GM19238 (cell line): ENCODE data around the gene MAPK8IP2.

ENCODE experiments used
- DNase-seq: peaks from one replicate; pipeline ENCODE4 v3.0.0; 2011; ENCODE audit warnings: low spot score; ENCODE audit not compliant: insufficient read length

The MAPK8IP2 gene

DNA sequence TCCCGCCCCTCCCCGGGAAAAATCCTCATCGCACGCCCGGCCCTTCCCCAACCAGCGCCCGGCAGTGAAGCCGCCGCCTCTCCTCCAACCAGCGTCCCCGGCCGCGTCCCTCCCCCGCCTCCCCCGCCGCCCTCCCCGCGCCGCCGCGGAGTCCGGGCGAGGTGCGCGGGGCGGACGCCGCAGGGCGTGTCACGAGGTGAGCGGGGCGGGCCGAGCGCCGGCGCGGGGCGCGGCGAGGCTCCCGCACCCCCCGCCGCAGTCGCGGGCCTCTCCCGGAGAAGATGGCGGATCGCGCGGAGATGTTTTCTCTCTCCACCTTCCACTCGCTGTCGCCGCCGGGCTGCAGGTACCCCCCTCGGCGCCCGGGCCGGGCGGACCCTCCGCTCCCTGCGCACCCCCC, at the start of gene MAPK8IP2:
Gene MAPK8IP2 (plus strand): TSS at position 256 of the 400 bp plus-strand sequence. CDS start 26 bp downstream, at position 282.
- DNase-seq, result no peak

DNA sequence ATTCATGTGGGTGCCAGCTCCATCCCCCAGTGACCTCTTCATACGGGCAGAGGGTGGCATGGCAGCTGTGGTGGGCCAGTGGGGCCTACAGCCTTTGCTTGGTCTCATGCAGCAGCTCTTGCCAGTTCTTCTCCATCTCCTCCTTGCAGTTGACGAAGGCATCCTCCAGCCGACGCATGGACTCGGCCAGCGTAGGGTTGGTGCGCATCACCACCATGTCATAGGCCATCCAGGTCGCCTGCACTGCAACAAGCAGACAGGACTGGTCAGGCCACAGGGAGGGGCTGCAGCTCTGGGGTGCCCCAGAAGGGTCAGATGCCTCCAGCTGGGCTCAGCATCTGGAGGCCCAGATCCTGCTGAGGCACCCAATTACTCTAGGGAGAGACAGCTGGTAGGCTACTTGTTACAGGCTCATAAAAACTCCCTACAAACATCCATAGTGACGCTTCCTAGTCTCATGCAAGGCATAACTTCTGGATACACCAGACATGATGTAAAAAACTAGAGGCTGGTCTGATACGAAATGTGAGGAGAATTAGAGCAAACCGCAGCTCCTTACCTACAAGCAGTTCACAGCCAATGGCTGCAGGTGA, 49.3 kb upstream of the MAPK8IP2 start:
- DNase-seq, result no peak

DNA sequence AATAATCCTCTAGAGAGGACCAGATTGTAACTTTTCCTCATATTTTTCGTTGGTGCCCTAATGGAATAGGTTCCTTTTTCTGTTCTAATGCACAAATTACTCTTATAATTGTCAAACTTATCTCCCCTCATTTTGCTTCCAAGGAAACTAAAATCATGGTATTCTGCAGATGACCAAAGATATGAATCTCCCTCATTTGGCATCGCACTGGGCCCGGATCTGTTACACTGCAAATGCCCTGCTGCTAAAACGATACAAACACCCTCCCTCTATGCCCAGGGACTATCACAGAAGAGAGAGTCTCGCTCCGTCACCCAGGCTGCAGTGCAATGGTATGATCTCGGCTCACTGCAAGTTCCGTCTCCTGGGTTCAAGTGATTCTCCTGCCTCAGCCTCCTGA, 47.3 kb upstream of the MAPK8IP2 start:
- DNase-seq, result no peak

- no peak for DNase-seq
Observed at GRCh38 chr22:50556703-50557102, 43.9 kb upstream of the MAPK8IP2 start.

- no peak for DNase-seq
Observed at GRCh38 chr22:50560034-50560433, 40.6 kb upstream of the MAPK8IP2 start.

DNA sequence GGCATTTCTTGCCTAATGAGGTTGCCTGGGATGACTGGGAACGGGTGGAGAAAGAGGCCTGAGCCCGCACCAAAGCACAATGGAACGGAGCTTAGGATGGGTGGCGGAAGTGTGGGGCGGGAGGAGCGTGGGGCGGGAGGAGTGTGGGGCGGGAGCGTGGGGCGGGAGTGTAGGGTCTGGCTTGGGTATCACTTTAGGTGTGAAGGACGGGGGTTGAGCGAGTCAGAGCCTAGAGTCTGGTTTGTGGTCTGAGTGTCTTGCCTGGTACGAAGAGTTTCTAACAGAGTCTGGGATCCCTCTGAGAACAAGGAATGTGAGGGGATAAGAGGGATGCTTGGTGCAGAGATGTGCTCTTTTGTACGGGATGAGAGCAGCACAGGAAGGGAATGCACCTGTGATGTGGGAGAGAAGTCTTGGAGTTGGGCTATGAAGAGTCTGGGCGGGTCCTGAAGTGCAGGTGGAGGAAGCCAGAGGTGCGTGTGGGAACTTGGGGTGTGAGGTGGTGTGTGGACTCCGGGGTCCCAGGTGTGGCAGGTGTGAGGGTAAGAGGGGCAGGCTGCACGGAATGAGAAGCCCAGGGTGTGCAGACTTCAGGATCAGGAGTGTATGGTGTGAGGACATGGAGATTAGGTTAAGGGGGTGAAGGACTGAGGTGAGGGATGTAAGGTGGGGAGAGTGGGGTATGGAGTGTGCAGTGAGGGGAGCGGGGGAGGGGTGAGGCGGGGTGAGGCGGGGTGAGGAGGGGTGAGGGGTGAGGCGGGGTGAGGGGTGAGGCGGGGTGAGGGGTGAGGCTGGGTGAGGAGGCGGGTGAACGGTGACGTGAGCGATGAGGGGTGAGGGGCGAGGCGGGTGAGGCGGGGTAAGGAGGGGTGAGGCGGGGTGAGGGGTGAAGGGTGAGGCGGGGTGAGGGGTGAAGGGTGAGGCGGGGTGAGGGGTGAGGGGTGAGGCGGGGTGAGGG, 38.9 kb upstream of the MAPK8IP2 start:
- no peak for DNase-seq

- peak; percentile 95 for DNase-seq
Observed at GRCh38 chr22:50562523-50563412, 37.8 kb upstream of the MAPK8IP2 start, which contains the start of gene SYCE3. Gene SYCE3, minus strand, starts transcription at chr22:50562919. Its CDS starts 6,514 bp downstream, at chr22:50556405.

GRCh38 chr22:50563413-50564160, 37.0 kb upstream of the MAPK8IP2 start:
- DNase-seq, result no peak

DNA sequence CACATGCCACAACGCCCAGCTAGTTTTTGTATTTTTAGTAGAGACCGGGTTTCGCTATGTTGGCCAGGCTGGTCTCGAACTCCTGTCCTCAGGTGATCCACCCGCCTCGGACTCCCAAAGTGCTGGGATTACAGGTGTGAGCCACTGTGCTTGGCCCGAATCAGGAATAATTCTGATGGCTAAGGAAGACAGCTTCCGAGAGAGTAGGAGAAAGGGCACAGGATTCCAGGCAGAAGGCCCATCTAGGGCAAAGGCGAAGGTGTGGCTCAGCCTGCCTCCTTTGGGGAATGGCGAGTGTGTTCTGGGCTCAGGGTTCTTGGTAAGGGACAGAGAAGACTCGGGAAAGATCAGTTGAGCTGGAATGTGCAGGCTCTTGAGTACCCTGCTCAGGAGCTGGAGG, 36.3 kb upstream of the MAPK8IP2 start:
- DNase-seq, result no peak

DNA sequence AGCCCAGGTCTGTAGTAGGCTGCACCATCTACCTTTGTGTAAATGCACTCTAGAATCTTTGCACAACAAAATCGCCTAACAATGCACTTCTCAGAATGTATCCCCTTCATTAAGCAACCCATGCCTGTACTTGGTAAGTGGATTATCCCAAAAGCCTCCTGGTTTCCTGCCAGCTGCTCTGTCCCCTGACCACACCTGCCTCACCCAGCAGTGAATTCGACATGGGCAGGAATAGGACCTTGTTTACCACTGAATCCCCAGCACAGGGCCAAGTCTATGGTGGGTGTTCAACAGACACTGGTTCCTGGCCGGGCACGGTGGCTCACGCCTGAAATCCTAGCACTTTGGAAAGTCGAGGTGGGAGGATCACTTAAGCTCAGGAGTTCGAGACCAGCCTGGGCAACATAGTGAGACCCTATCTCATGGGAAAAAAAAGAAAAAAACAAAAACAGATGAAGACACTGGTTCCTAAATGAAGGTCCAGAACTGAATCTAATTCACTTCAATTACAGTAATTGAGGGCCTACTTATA, 32.8 kb upstream of the MAPK8IP2 start:
- DNase-seq, result no peak

DNA sequence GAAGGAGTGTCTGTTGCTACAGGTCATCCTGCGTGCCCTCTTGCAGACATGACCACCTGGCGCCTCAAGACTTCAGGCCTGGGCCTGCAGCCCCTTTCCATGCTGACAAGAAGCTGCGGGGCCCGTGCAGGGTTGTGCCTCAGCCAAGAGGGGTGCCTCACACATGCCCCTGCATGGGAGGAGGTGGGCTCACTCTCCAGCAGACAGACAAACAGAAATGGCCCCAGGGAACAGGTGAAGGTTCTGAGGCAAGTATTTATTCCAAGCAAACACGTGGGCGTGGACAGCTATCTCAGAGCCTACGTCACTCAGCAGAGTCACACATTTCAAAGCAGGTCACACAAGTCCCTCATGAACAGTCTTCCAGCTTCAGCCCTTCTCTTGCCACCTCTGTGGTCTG, 32.0 kb upstream of the MAPK8IP2 start:
- no peak for DNase-seq

DNA sequence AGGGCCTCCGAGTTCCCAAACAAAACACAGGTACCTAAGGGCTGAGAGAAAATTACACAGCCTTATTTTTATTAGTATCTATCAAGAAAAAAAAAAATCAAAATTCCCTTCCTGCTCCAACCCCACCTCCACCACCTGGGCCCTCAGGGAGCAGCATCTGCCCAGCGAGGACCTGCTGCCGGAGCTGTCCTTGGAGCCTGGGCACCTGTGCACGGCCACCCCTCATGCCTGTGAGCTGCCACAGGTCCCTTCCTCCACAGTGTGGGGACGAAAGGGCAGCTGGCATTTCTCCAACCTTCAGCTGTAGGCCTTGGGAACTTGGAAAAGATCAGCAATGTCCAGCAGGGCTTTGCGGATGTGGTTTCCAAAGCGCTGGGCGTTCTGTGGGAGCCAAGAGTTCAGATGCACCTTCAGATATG, 31.5 kb upstream of the MAPK8IP2 start:
- DNase-seq, result no peak

- peak; percentile 28 for DNase-seq
Observed at GRCh38 chr22:50569896-50570535, 30.6 kb upstream of the MAPK8IP2 start.

DNA sequence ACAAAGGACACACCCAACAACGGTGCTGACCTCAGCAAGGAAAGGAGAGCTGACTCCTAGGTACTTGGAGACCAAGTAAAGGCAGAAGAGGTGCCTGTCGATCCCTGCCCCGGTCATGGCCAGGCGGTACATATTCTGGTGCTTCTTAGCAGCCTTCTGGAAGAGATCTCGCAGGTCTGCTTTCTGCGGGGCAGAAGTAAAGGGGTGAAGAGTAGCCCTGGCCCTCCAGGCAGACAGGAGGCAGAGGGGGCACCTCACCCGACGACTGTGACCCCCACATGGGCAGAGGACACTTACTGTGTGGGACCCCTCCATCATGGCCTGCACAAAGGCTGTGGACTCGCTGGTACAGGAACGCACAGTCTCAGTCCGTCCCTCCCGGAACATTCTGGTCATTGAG, 29.7 kb upstream of the MAPK8IP2 start:
- DNase-seq, result no peak

GRCh38 chr22:50571264-50572175, 29.1 kb upstream of the MAPK8IP2 start:
- no peak for DNase-seq

- DNase-seq, result no peak
Observed at GRCh38 chr22:50572965-50573364, 27.6 kb upstream of the MAPK8IP2 start.

DNA sequence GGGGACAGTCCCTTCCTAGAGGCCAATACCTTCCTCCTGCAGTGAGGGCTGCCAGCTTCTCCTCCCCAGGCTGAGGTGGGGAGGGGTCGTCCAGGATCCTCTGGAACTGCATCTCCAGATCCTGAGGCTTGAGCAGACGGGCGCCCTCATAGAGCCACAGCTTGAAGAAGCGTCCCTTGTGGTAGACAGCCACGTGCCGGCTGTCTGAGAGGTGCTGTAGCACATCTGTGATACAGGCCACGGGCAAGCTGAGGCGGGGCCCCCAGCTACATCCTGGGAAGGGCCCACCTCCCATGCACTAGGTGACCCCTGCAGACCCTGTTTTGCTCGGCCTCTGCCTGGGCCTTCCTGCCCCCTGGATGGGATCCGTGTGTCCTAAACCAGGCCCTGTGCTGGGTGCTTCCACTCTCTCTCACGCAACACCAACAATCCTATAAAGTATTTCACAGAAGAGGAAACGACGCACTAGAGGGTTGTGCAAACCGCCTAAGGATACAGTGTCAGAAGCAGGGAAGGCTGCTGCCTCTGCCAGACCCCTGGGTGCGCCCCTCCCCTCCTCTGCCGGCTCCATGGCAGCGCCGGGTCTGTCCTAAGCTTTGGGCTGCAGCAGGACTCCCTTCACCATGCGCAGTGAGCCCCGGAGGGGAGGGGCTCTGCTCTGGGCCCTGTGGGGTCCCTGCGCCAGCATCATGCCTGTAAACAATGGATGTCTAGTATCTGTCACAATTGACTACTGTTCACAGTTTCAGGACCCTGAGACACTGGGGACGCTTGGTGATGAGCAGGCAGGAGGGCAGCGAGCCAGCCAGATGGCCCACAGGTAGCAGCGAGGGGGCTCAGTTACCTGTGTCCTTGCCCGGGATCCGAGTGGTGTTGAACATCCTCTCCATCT, 26.9 kb upstream of the MAPK8IP2 start:
- DNase-seq, result no peak

DNA sequence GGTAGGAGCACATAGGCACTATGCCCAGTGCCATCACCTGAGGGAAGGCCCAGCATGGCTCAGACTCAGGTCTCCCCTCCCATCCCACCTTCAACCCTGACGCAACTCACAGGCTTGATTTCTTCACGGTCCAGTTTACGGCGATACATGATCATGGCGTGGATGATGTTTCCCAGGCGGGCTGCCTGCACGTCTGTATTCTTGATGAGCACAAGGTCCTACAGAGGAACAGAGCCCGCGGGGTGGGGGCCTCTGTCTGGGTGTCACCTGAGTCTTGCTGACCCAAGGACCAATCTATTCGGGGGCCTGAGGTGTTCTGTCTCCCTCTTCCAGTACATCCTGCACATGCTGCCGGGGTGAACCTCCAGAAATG, 26.2 kb upstream of the MAPK8IP2 start:
- DNase-seq, result no peak
